Measurements from ENCODE around the gene P2RY14.
A peak's percentile ranks its signal among the peaks of the same experiment; 100 is the strongest.

The P2RY14 gene

GRCh38 chr3:151168269-151169094, 109.9 kb downstream of the P2RY14 start:
- peak overlapping the region in 1 of 2 donors; percentile 51 for H3K27ac Mint-ChIP-seq
- no peaks in the 10 kb centered on the region for H3K9me3 Mint-ChIP-seq
- DNase-seq (peak; percentile 77 to 83 (median 77)), ATAC-seq (replicated peaks) (peak; percentile 75)
- no peaks in the 10 kb centered on the region for H3K27me3 Mint-ChIP-seq
- H3K36me3 Mint-ChIP-seq (ENCODE audit: insufficient read depth), result peaks cover 4% of the 10 kb centered on the region
- no peak overlapping the region for H3K4me3 Mint-ChIP-seq
- H3K4me1 Mint-ChIP-seq (ENCODE audit: low read depth in 2 of 2), result peaks cover 27 to 28% of the 10 kb centered on the region in 2 donors

GRCh38 chr3:151166161-151166560, 112.2 kb downstream of the P2RY14 start:
- H3K36me3 Mint-ChIP-seq (ENCODE audit: insufficient read depth), result peaks cover 4% of the 10 kb centered on the region
- no peak overlapping the region for H3K4me3 Mint-ChIP-seq
- peaks cover under 1 to 9% of the 10 kb centered on the region in 2 donors for H3K27me3 Mint-ChIP-seq
- peaks cover 14 to 17% of the 10 kb centered on the region in 2 donors for H3K4me1 Mint-ChIP-seq (ENCODE audit: low read depth in 2 of 2)
- no peak overlapping the region for H3K27ac Mint-ChIP-seq
- H3K9me3 Mint-ChIP-seq, result no peaks in the 10 kb centered on the region
- no peak for ATAC-seq (replicated peaks)
- DNase-seq, result no peak

- no peak for DNase-seq
- no peak for ATAC-seq (replicated peaks)
- Mint-ChIP-seq H3K4me3 (no peak overlapping the region), H3K36me3 (ENCODE audit: insufficient read depth) (no peaks in the 10 kb centered on the region), H3K27me3 (peaks cover 10 to 18% of the 10 kb centered on the region in 2 donors), H3K4me1 (ENCODE audit: low read depth in 2 of 2) (peaks cover 4 to 8% of the 10 kb centered on the region in 2 donors), H3K9me3 (no peaks in the 10 kb centered on the region), H3K27ac (no peak overlapping the region)
Observed at GRCh38 chr3:151165226-151165625, 113.1 kb downstream of the P2RY14 start.
